Osteoblast (primary cell): ENCODE measurements around the gene HOXC11. TPM values are rescaled to one million over a fixed set of nuclear protein-coding genes. Genes with fewer than 3 reads are reported as not detected.

Source experiments
- DNase-seq: peaks from one replicate; pipeline ENCODE4 v3.0.0; 2011; ENCODE audit warnings: low spot score, mixed read lengths; ENCODE audit not compliant: insufficient read length; ENCODE audit errors: missing footprints
- H2AFZ ChIP-seq: 2 replicates; pipeline ENCODE4 v1.6.0; 2011; ENCODE audit warnings: mild to moderate bottlenecking, low read length
- H3K27ac ChIP-seq: 2 replicates; pipeline ENCODE4 v1.5.1; 2011; ENCODE audit warnings: mild to moderate bottlenecking, low read depth, low read length, moderate library complexity
- H3K27me3 ChIP-seq: 2 replicates; pipeline ENCODE4 v1.6.0; 2012; ENCODE audit warnings: mild to moderate bottlenecking, control low read depth, inconsistent platforms, low read length, moderate library complexity; ENCODE audit not compliant: insufficient read depth
- H3K36me3 ChIP-seq: 2 replicates; pipeline ENCODE4 v1.5.1; 2011; ENCODE audit warnings: mild to moderate bottlenecking, low read length, control low read depth, moderate library complexity; ENCODE audit not compliant: insufficient read depth
- H3K4me1 ChIP-seq: 2 replicates; pipeline ENCODE4 v1.5.1; 2011; ENCODE audit warnings: mild to moderate bottlenecking, low read length, control low read depth, moderate library complexity; ENCODE audit not compliant: insufficient read depth
- H3K4me2 ChIP-seq: 2 replicates; pipeline ENCODE4 v1.6.0; 2011; ENCODE audit warnings: mild to moderate bottlenecking, low read length; ENCODE audit not compliant: insufficient read depth
- H3K4me3 ChIP-seq: fragments of 200-600 bp; sonication (generic); 3 replicates; pipeline ENCODE4 v1.5.1; 2012; ENCODE audit warnings: mild to moderate bottlenecking, low read length, inconsistent platforms; ENCODE audit not compliant: insufficient read depth
- H3K79me2 ChIP-seq: 2 replicates; pipeline ENCODE4 v1.6.0; 2012; ENCODE audit warnings: mild to moderate bottlenecking, low read length, control low read depth, inconsistent platforms; ENCODE audit not compliant: insufficient read depth
- H3K9me3 ChIP-seq: 2 replicates; pipeline ENCODE4 v1.5.1; 2011; ENCODE audit warnings: low read depth, low read length, control low read depth
- H4K20me1 ChIP-seq: 2 replicates; pipeline ENCODE4 v1.6.0; 2012; ENCODE audit warnings: mild to moderate bottlenecking, low read length, control low read depth; ENCODE audit not compliant: insufficient read depth
- CTCF ChIP-seq: IDR thresholded peaks from 2 replicates; pipeline ENCODE4 v1.5.1; 2011; ENCODE audit warnings: mild to moderate bottlenecking, low read depth, low read length, moderate library complexity; ENCODE audit errors: extremely low read depth
- total RNA-seq: library from RNA; depleted of rRNA; stranded (reverse); fragments of >200 nt; gene quantifications from 2 replicates; pipeline ENCODE4 v1.2.3, GENCODE V29; 2012

The HOXC11 gene
- total RNA-seq, 1 donor: 1.1 TPM

GRCh38 chr12:53928054-53928835 is 44.7 kb upstream of the HOXC11 start:
- Histone ChIP-seq H3K9me3 (no peaks in the 10 kb centered on the region), H3K4me3 (no peak overlapping the region), H3K4me1 (no peaks in the 10 kb centered on the region), H3K27ac (no peak overlapping the region), H3K27me3 (peaks cover 100% of the 10 kb centered on the region), H2AFZ (no peak overlapping the region), H3K36me3 (no peaks in the 10 kb centered on the region), H3K79me2 (no peaks in the 10 kb centered on the region), H3K4me2 (no peak overlapping the region), H4K20me1 (no peaks in the 10 kb centered on the region)
- TF ChIP-seq CTCF: no peak
- DNase-seq: no peak

- Histone ChIP-seq H3K27me3 (peaks cover 100% of the 10 kb centered on the region), H3K27ac (no peak overlapping the region), H3K9me3 (no peaks in the 10 kb centered on the region)
Measured at GRCh38 chr12:53929527-53929926, 43.4 kb upstream of the HOXC11 start.

GRCh38 chr12:53930591-53931255 is 42.2 kb upstream of the HOXC11 start:
- H2AFZ ChIP-seq: no peak overlapping the region
- no peak overlapping the region for H3K4me2 ChIP-seq
- no peak overlapping the region for H3K4me3 ChIP-seq

More at GRCh38 chr12:53929527-53929926, 43.4 kb upstream of the HOXC11 start:
- Histone ChIP-seq H3K79me2 (no peaks in the 10 kb centered on the region), H3K4me1 (no peaks in the 10 kb centered on the region), H4K20me1 (peaks cover 4% of the 10 kb centered on the region), H3K36me3 (no peaks in the 10 kb centered on the region), H3K4me2 (no peak overlapping the region), H3K4me3 (no peak overlapping the region), H2AFZ (no peak overlapping the region)
- DNase-seq: no peak
- TF ChIP-seq CTCF: no peak

More at GRCh38 chr12:53930591-53931255, 42.2 kb upstream of the HOXC11 start:
- Histone ChIP-seq H3K36me3 (no peaks in the 10 kb centered on the region), H3K27ac (no peak overlapping the region), H3K9me3 (no peaks in the 10 kb centered on the region), H3K27me3 (peaks cover 100% of the 10 kb centered on the region), H4K20me1 (peaks cover 4% of the 10 kb centered on the region), H3K79me2 (no peaks in the 10 kb centered on the region), H3K4me1 (no peaks in the 10 kb centered on the region)
- DNase-seq: no peak
- TF ChIP-seq CTCF: no peak
